Neural crest cell (in vitro differentiated cells): Measurements from ENCODE around the gene BCL2L1. TPM values are rescaled to one million over a fixed set of nuclear protein-coding genes. Genes with fewer than 3 reads are reported as not detected.
A peak's percentile ranks its signal among the peaks of the same experiment; 100 is the strongest.

Experiments
- DNase-seq: peaks from one replicate; pipeline ENCODE4 v3.0.0; 2021; ENCODE audit warnings: low read depth, mixed read lengths, low spot score
- H3K27ac Mint-ChIP-seq: one replicate; pipeline ENCODE4 v1.8.0; 2021; ENCODE audit warnings: mild to moderate bottlenecking, mixed read lengths; ENCODE audit not compliant: unreplicated experiment
- H3K27me3 Mint-ChIP-seq: 2 replicates; pipeline ENCODE4 v1.8.0; 2021; ENCODE audit warnings: low read depth, mild to moderate bottlenecking, mixed read lengths
- H3K36me3 Mint-ChIP-seq: 2 replicates; pipeline ENCODE4 v1.8.0; 2021; ENCODE audit warnings: low read depth, mild to moderate bottlenecking, mixed read lengths
- H3K4me1 Mint-ChIP-seq: 2 replicates; pipeline ENCODE4 v1.8.0; 2021; ENCODE audit warnings: mixed read lengths
- H3K4me3 Mint-ChIP-seq: one replicate; pipeline ENCODE4 v1.8.0; 2021; ENCODE audit warnings: mild to moderate bottlenecking, mixed read lengths
- H3K9me3 Mint-ChIP-seq: 2 replicates; pipeline ENCODE4 v1.8.0; 2021; ENCODE audit warnings: mixed read lengths
- total RNA-seq: library from RNA; stranded (reverse); gene quantifications from 2 replicates; pipeline ENCODE4 v1.2.1, GENCODE V29; 2021
- TF ChIP-seq, protein P1 (sequence below): fragments of 200-600 bp; sonication (generic); conservative IDR thresholded peaks from 2 replicates; pipeline ENCODE4 v1.5.0; 2021; ENCODE audit warnings: antibody characterized with exemption, mild to moderate bottlenecking

BCL2L1 gene
- total RNA-seq, 1 donor from 2014 or later, result 74.3 TPM

DNA sequence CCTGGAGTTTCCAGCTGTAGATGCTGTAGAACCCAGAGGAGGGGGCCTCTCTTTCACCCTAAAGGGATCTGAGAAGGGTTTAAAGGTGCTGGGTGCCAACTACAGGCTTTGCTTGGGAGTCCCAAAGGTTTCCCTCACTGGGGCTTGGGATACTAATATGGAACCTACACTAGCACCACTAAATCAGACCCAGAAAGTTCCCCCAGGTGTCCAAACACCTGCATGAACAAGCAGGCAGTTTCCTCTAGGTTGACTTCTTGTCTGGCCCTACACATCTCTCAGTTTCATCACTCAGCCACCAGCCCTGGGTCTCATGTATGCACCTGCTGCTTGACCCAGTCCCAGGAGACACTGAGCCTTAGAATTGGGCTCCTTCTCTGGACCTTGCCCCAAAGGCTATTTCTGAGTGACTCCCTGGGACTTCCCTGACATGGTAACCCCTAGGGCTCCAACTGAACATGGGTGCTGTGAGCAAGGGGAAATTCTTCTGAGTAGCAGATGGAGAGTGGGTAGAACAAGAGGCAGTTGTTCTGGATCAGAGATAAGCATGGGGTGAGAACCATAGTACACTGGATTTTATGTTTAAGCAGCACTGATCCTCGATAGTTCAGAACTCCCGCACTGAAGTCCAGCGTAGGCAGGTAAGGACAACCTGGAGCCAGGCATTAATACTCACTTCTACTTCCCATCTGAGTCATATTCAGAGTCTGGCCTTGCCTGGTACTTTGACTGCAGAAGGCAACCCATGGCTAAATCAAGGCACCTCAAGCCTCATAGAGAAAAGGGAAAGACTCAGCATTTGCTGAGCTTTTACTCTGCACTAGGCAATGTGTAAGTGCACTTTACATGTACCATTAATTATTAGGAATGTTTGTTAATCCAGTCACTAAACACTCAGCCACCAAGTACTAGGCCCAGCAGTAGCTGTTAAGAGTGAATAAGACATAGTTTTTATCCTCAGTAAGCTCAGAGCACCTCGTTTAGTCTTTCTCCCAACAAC, 16.8 kb downstream of the BCL2L1 start:
- H3K9me3 Mint-ChIP-seq, result no peaks in the 10 kb centered on the region
- no peak overlapping the region for H3K27ac Mint-ChIP-seq
- H3K36me3 Mint-ChIP-seq, result peaks cover 17% of the 10 kb centered on the region
- TF ChIP-seq, protein P1, sequence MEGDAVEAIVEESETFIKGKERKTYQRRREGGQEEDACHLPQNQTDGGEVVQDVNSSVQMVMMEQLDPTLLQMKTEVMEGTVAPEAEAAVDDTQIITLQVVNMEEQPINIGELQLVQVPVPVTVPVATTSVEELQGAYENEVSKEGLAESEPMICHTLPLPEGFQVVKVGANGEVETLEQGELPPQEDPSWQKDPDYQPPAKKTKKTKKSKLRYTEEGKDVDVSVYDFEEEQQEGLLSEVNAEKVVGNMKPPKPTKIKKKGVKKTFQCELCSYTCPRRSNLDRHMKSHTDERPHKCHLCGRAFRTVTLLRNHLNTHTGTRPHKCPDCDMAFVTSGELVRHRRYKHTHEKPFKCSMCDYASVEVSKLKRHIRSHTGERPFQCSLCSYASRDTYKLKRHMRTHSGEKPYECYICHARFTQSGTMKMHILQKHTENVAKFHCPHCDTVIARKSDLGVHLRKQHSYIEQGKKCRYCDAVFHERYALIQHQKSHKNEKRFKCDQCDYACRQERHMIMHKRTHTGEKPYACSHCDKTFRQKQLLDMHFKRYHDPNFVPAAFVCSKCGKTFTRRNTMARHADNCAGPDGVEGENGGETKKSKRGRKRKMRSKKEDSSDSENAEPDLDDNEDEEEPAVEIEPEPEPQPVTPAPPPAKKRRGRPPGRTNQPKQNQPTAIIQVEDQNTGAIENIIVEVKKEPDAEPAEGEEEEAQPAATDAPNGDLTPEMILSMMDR, result no peak
- H3K4me1 Mint-ChIP-seq, result peaks cover 2% of the 10 kb centered on the region
- DNase-seq, result no peak
- no peaks in the 10 kb centered on the region for H3K27me3 Mint-ChIP-seq
- no peak overlapping the region for H3K4me3 Mint-ChIP-seq

- Mint-ChIP-seq H3K4me1 (no peaks in the 10 kb centered on the region), H3K36me3 (peaks cover 17% of the 10 kb centered on the region), H3K27ac (no peak overlapping the region), H3K9me3 (no peaks in the 10 kb centered on the region), H3K27me3 (no peaks in the 10 kb centered on the region), H3K4me3 (no peak overlapping the region)
- DNase-seq, result no peak
- TF ChIP-seq, protein P1, result no peak
Observed at GRCh38 chr20:31705191-31705590, 17.5 kb downstream of the BCL2L1 start.

GRCh38 chr20:31704225-31705119, 18.2 kb downstream of the BCL2L1 start:
- no peak for DNase-seq
- Mint-ChIP-seq H3K36me3 (peaks cover 14% of the 10 kb centered on the region), H3K27me3 (no peaks in the 10 kb centered on the region), H3K27ac (peak overlapping the region; percentile 17), H3K4me1 (no peaks in the 10 kb centered on the region), H3K9me3 (no peaks in the 10 kb centered on the region), H3K4me3 (no peak overlapping the region)
- TF ChIP-seq, protein P1, result no peak

GRCh38 chr20:31701591-31701990, 21.1 kb downstream of the BCL2L1 start:
- no peaks in the 10 kb centered on the region for H3K27me3 Mint-ChIP-seq
- H3K4me3 Mint-ChIP-seq, result no peak overlapping the region
- no peaks in the 10 kb centered on the region for H3K9me3 Mint-ChIP-seq
- no peak for DNase-seq
- H3K27ac Mint-ChIP-seq, result peak overlapping the region; percentile 2
- peaks cover 8% of the 10 kb centered on the region for H3K36me3 Mint-ChIP-seq
- H3K4me1 Mint-ChIP-seq, result no peaks in the 10 kb centered on the region
- TF ChIP-seq, protein P1, result no peak

- Mint-ChIP-seq H3K27ac (no peak overlapping the region), H3K27me3 (no peaks in the 10 kb centered on the region), H3K4me1 (no peaks in the 10 kb centered on the region), H3K4me3 (no peak overlapping the region), H3K9me3 (no peaks in the 10 kb centered on the region), H3K36me3 (peaks cover 6% of the 10 kb centered on the region)
- no peak for DNase-seq
- TF ChIP-seq, protein P1, result no peak
Observed at GRCh38 chr20:31700747-31701146, 21.9 kb downstream of the BCL2L1 start.
